ENCODE measurements around the gene GOLPH3L.
"Not testable (repeated sequence)": the region's sequence is repeated elsewhere in the genome, so short reads cannot be mapped to it uniquely, and the experiment has no call there.

DNA sequence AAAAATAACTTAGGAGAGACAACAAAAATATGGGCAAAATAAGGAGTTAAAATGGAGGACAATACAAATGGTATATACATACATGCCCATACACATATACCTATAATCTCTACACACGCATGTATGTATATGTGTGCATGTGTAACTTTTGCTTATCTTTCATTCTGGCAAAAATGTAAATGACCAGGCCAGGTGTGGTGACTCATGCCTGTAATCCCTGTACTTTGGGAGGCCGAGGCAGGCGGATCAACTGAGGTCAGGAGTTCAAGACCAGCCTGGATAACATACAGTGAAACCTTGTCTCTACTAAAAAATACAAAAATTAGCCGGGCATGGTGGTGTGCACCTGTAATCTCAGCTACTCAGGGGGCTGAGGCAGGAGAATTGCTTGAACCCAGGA is 98.6 kb downstream of the GOLPH3L start:
- TF ChIP-seq, protein P1, sequence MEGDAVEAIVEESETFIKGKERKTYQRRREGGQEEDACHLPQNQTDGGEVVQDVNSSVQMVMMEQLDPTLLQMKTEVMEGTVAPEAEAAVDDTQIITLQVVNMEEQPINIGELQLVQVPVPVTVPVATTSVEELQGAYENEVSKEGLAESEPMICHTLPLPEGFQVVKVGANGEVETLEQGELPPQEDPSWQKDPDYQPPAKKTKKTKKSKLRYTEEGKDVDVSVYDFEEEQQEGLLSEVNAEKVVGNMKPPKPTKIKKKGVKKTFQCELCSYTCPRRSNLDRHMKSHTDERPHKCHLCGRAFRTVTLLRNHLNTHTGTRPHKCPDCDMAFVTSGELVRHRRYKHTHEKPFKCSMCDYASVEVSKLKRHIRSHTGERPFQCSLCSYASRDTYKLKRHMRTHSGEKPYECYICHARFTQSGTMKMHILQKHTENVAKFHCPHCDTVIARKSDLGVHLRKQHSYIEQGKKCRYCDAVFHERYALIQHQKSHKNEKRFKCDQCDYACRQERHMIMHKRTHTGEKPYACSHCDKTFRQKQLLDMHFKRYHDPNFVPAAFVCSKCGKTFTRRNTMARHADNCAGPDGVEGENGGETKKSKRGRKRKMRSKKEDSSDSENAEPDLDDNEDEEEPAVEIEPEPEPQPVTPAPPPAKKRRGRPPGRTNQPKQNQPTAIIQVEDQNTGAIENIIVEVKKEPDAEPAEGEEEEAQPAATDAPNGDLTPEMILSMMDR (IDR thresholded peaks at IDR 0.05; ENCODE audit: low read depth, low read length, missing input control), result not testable (repeated sequence)
- TF ChIP-seq, protein P2, sequence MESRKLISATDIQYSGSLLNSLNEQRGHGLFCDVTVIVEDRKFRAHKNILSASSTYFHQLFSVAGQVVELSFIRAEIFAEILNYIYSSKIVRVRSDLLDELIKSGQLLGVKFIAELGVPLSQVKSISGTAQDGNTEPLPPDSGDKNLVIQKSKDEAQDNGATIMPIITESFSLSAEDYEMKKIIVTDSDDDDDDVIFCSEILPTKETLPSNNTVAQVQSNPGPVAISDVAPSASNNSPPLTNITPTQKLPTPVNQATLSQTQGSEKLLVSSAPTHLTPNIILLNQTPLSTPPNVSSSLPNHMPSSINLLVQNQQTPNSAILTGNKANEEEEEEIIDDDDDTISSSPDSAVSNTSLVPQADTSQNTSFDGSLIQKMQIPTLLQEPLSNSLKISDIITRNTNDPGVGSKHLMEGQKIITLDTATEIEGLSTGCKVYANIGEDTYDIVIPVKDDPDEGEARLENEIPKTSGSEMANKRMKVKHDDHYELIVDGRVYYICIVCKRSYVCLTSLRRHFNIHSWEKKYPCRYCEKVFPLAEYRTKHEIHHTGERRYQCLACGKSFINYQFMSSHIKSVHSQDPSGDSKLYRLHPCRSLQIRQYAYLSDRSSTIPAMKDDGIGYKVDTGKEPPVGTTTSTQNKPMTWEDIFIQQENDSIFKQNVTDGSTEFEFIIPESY (IDR thresholded peaks at IDR 0.05), result not testable (repeated sequence)
- TF ChIP-seq EGR1 (IDR thresholded peaks at IDR 0.05; ENCODE audit: low read depth in 2 of 2), result not testable (repeated sequence)
